Mesenchymal stem cell (in vitro differentiated cells and primary cell): ENCODE data around the gene NUP188.

ENCODE experiments used
- DNase-seq: peaks from one replicate; pipeline ENCODE4 v3.0.0-alpha.2; 2013
- H2AFZ ChIP-seq: one replicate; pipeline ENCODE4 v1.6.1; 2013; ENCODE audit warnings: low read depth, mild to moderate bottlenecking, control low read depth, inconsistent platforms, low read length, moderate library complexity
- H2AK5ac ChIP-seq: 2 replicates; pipeline ENCODE4 v1.6.1; 2013; ENCODE audit warnings: low read length, moderate library complexity, mild to moderate bottlenecking, inconsistent platforms; ENCODE audit not compliant: severe bottlenecking
- H2BK120ac ChIP-seq: one replicate; pipeline ENCODE4 v1.6.1; 2013; ENCODE audit warnings: low read depth, mild to moderate bottlenecking, inconsistent platforms, low read length, moderate library complexity
- H2BK12ac ChIP-seq, 2 experiments: one replicate each; pipeline ENCODE4 v1.6.1; 2013; ENCODE audit warnings: inconsistent platforms in 2 of 2, low read length in 2 of 2, mild to moderate bottlenecking in 2 of 2, moderate library complexity in 2 of 2, control low read depth in 1 of 2
- H2BK15ac ChIP-seq: one replicate; pipeline ENCODE4 v1.6.1; 2013; ENCODE audit warnings: mild to moderate bottlenecking, low read depth, inconsistent platforms; ENCODE audit not compliant: poor library complexity, severe bottlenecking
- H2BK5ac ChIP-seq: 2 replicates; pipeline ENCODE4 v1.6.1; 2013; ENCODE audit warnings: low read depth, mild to moderate bottlenecking, low read length, control low read depth, inconsistent platforms; ENCODE audit not compliant: poor library complexity, severe bottlenecking
- H3K14ac ChIP-seq, 2 experiments: one replicate each; pipeline ENCODE4 v1.6.1; 2013; ENCODE audit warnings: inconsistent platforms in 2 of 2, low read length in 2 of 2, control low read depth in 1 of 2, mild to moderate bottlenecking in 1 of 2, moderate library complexity in 1 of 2
- H3K18ac ChIP-seq, 2 experiments: one replicate each; pipeline ENCODE4 v1.6.1; 2013; ENCODE audit warnings: inconsistent platforms in 2 of 2, low read length in 2 of 2, control low read depth in 1 of 2, low read depth in 1 of 2, mild to moderate bottlenecking in 1 of 2
- H3K23ac ChIP-seq, 2 experiments: one replicate each; pipeline ENCODE4 v1.6.1; 2013; ENCODE audit warnings: inconsistent platforms in 2 of 2, low read length in 2 of 2, mild to moderate bottlenecking in 2 of 2, moderate library complexity in 2 of 2, control low read depth in 1 of 2
- H3K27ac ChIP-seq: 2 replicates; pipeline ENCODE4 v1.5.1; 2013; ENCODE audit warnings: mild to moderate bottlenecking, moderate library complexity, low read length, control low read depth, inconsistent platforms; ENCODE audit not compliant: poor library complexity, severe bottlenecking
- H3K27me3 ChIP-seq, 2 experiments: 2 replicates each; pipeline versions ENCODE4 v1.6.1 to v1.7.0; 2013; ENCODE audit warnings: low read length in 2 of 2, mild to moderate bottlenecking in 2 of 2, moderate library complexity in 2 of 2, control low read depth in 1 of 2, inconsistent platforms in 1 of 2; ENCODE audit not compliant: control insufficient read depth in 1 of 2, insufficient read depth in 1 of 2
- H3K36me3 ChIP-seq, 2 experiments: 2 replicates each; pipeline versions ENCODE4 v1.6.1 to v1.7.0; 2013; ENCODE audit warnings: low read length in 2 of 2, control low read depth in 1 of 2, inconsistent platforms in 1 of 2, low read depth in 1 of 2, mild to moderate bottlenecking in 1 of 2; ENCODE audit not compliant: insufficient read depth in 2 of 2, control insufficient read depth in 1 of 2
- H3K4ac ChIP-seq, 2 experiments: one replicate each; pipeline ENCODE4 v1.6.1; 2013; ENCODE audit warnings: inconsistent platforms in 2 of 2, low read length in 2 of 2, mild to moderate bottlenecking in 2 of 2, moderate library complexity in 2 of 2, control low read depth in 1 of 2, low read depth in 1 of 2
- H3K4me1 ChIP-seq: 2 replicates; pipeline ENCODE4 v1.6.1; 2013; ENCODE audit warnings: low read depth, low read length, control low read depth; ENCODE audit not compliant: control insufficient read depth, insufficient read depth
- H3K4me2 ChIP-seq: 2 replicates; pipeline ENCODE4 v1.6.1; 2013; ENCODE audit warnings: low read length, mild to moderate bottlenecking, inconsistent platforms; ENCODE audit not compliant: poor library complexity, severe bottlenecking
- H3K4me3 ChIP-seq, 2 experiments: 2 replicates each; pipeline versions ENCODE4 v1.5.1 to v1.7.0; 2013; ENCODE audit warnings: low read length in 2 of 2, mild to moderate bottlenecking in 2 of 2, control low read depth in 1 of 2, low read depth in 1 of 2; ENCODE audit not compliant: insufficient read depth in 1 of 2
- H3K79me1 ChIP-seq: replicated peaks from 2 replicates; pipeline ENCODE4 v1.6.1; 2013; ENCODE audit warnings: mild to moderate bottlenecking, control low read depth, low read length, inconsistent platforms; ENCODE audit not compliant: poor library complexity, severe bottlenecking
- H3K9ac ChIP-seq: 2 replicates; pipeline ENCODE4 v1.7.0; 2013; ENCODE audit warnings: mild to moderate bottlenecking, low read length, moderate library complexity
- H3K9me3 ChIP-seq: 2 replicates; pipeline ENCODE4 v1.7.0; 2013; ENCODE audit warnings: mild to moderate bottlenecking, low read length; ENCODE audit not compliant: control insufficient read depth
- H4K8ac ChIP-seq: one replicate; pipeline ENCODE4 v1.6.1; 2013; ENCODE audit warnings: inconsistent platforms, mild to moderate bottlenecking, low read length, moderate library complexity
- H4K91ac ChIP-seq: one replicate; pipeline ENCODE4 v1.6.1; 2013; ENCODE audit warnings: mild to moderate bottlenecking, low read length, inconsistent platforms
- WGBS: methylation state at CpG from one replicate; pipeline ENCODE4 v1.1.7; 2013; ENCODE audit warnings: mixed read lengths; 5-methylcytosine and 5-hydroxymethylcytosine counted together

Gene NUP188

GRCh38 chr9:128908372-128908771, 39.1 kb upstream of the NUP188 start:
- no peak overlapping the region for H3K4me2 ChIP-seq
- H4K8ac ChIP-seq, result no peak overlapping the region
- H3K79me1 ChIP-seq, result peaks cover 49% of the 10 kb centered on the region
- H2BK12ac ChIP-seq, result no peak overlapping the region
- no peak overlapping the region for H2AFZ ChIP-seq
- no peak overlapping the region for H2BK5ac ChIP-seq
- no peak overlapping the region for H2BK120ac ChIP-seq
- no peak overlapping the region for H3K14ac ChIP-seq
- 98% methylated on average over 24 of the region's 24 CpGs for WGBS
- H3K23ac ChIP-seq, result no peak overlapping the region
- no peak overlapping the region for H3K9ac ChIP-seq
- H3K36me3 ChIP-seq, result peaks cover 35 to 53% of the 10 kb centered on the region in 2 experiments
- H3K18ac ChIP-seq, result no peak overlapping the region
- H2BK15ac ChIP-seq, result no peak overlapping the region
- no peak overlapping the region for H4K91ac ChIP-seq
- H3K4me1 ChIP-seq, result peaks cover 30% of the 10 kb centered on the region
- H3K27me3 ChIP-seq, result no peaks in the 10 kb centered on the region
- no peak for DNase-seq
- no peak overlapping the region for H3K4me3 ChIP-seq
- no peak overlapping the region for H2AK5ac ChIP-seq
- H3K9me3 ChIP-seq, result no peaks in the 10 kb centered on the region
- no peak overlapping the region for H3K27ac ChIP-seq
- no peak overlapping the region for H3K4ac ChIP-seq

- peaks cover 40 to 61% of the 10 kb centered on the region in 2 experiments for H3K36me3 ChIP-seq
- H3K79me1 ChIP-seq, result peaks cover 60% of the 10 kb centered on the region
- H3K4me2 ChIP-seq, result no peak overlapping the region
- peaks cover 34% of the 10 kb centered on the region for H3K4me1 ChIP-seq
- H3K4ac ChIP-seq, result no peak overlapping the region
- no peak overlapping the region for H3K23ac ChIP-seq
- H2BK15ac ChIP-seq, result peak overlapping the region; percentile 41
- no peak overlapping the region for H2BK5ac ChIP-seq
- no peak overlapping the region for H3K18ac ChIP-seq
- H4K8ac ChIP-seq, result no peak overlapping the region
- H3K27ac ChIP-seq, result no peak overlapping the region
- H2BK12ac ChIP-seq, result peak overlapping the region in 1 of 2 experiments; percentile 0
- H3K9me3 ChIP-seq, result no peaks in the 10 kb centered on the region
- no peaks in the 10 kb centered on the region for H3K27me3 ChIP-seq
- H4K91ac ChIP-seq, result no peak overlapping the region
- no peak overlapping the region for H3K14ac ChIP-seq
- H3K9ac ChIP-seq, result no peak overlapping the region
- no peak overlapping the region for H3K4me3 ChIP-seq
- no peak for DNase-seq
- H2AK5ac ChIP-seq, result no peak overlapping the region
- no peak overlapping the region for H2BK120ac ChIP-seq
- no peak overlapping the region for H2AFZ ChIP-seq
- 92% methylated on average over 4 of the region's 4 CpGs for WGBS
These were observed 37.6 kb upstream of the NUP188 start for GRCh38 chr9:128909859-128910258.

GRCh38 chr9:128910906-128911305, 36.6 kb upstream of the NUP188 start:
- H2AFZ ChIP-seq, result no peak overlapping the region
- WGBS, result 79% methylated on average over 6 of the region's 6 CpGs
- peak overlapping the region in 1 of 2 experiments; percentile 75 for H3K4ac ChIP-seq
- peak overlapping the region; percentile 37 for H2AK5ac ChIP-seq
- peak overlapping the region in 1 of 2 experiments; percentile 18 for H3K4me3 ChIP-seq
- peak overlapping the region in 1 of 2 experiments; percentile 82 for H3K14ac ChIP-seq
- H2BK12ac ChIP-seq, result peak overlapping the region; percentile 90 to 92
- no peak overlapping the region for H3K27ac ChIP-seq
- H3K9ac ChIP-seq, result peak overlapping the region; percentile 51
- H4K8ac ChIP-seq, result peak overlapping the region; percentile 74
- peak overlapping the region; percentile 34 to 46 for H3K18ac ChIP-seq
- H2BK120ac ChIP-seq, result peak overlapping the region; percentile 21
- H3K9me3 ChIP-seq, result no peaks in the 10 kb centered on the region
- no peak overlapping the region for H2BK15ac ChIP-seq
- H2BK5ac ChIP-seq, result no peak overlapping the region
- peak overlapping the region in 1 of 2 experiments; percentile 9 for H3K23ac ChIP-seq
- H4K91ac ChIP-seq, result peak overlapping the region; percentile 92
- peaks cover 61% of the 10 kb centered on the region for H3K79me1 ChIP-seq
- no peak for DNase-seq
- H3K27me3 ChIP-seq, result no peaks in the 10 kb centered on the region
- peaks cover 42 to 69% of the 10 kb centered on the region in 2 experiments for H3K36me3 ChIP-seq
- H3K4me2 ChIP-seq, result no peak overlapping the region
- H3K4me1 ChIP-seq, result peaks cover 34% of the 10 kb centered on the region

GRCh38 chr9:128911529-128912035, 35.9 kb upstream of the NUP188 start:
- H3K36me3 ChIP-seq, result peaks cover 47 to 75% of the 10 kb centered on the region in 2 experiments

More at GRCh38 chr9:128911529-128912035, 35.9 kb upstream of the NUP188 start:
- Histone ChIP-seq H3K23ac (no peak overlapping the region), H3K4ac (peak overlapping the region; percentile 75 to 94), H2BK120ac (peak overlapping the region; percentile 82), H3K79me1 (peaks cover 62% of the 10 kb centered on the region), H3K27me3 (no peaks in the 10 kb centered on the region), H3K4me3 (peak overlapping the region in 1 of 2 experiments; percentile 18), H3K27ac (peak overlapping the region; percentile 65), H2BK12ac (peak overlapping the region in 1 of 2 experiments; percentile 97), H3K4me1 (peaks cover 38% of the 10 kb centered on the region), H3K4me2 (peak overlapping the region; percentile 36), H3K9me3 (no peaks in the 10 kb centered on the region), H2AK5ac (peak overlapping the region; percentile 96), H3K14ac (no peak overlapping the region), H4K8ac (peak overlapping the region; percentile 74), H3K18ac (peak overlapping the region; percentile 34 to 98), H3K9ac (peak overlapping the region; percentile 51), H2AFZ (no peak overlapping the region), H2BK5ac (peak overlapping the region; percentile 33), H4K91ac (peak overlapping the region; percentile 92), H2BK15ac (no peak overlapping the region)
- WGBS, result 3% methylated on average over 7 of the region's 8 CpGs
- peak; percentile 74 for DNase-seq
